T-helper 17 cell (primary cell): Measurements from ENCODE around the gene SUCLG1. TPM values are rescaled to one million over a fixed set of nuclear protein-coding genes. Genes with fewer than 3 reads are reported as not detected.
A peak's percentile ranks its signal among the peaks of the same experiment; 100 is the strongest.

ENCODE experiments used
- ATAC-seq: fragments of 150-1000 bp; cut with Tn5 transposase; 2 replicates; pipeline ENCODE4 v1.10.0; 2021; ENCODE audit warnings: mild to moderate bottlenecking, moderate library complexity
- DNase-seq, 3 donors: peaks; one replicate each; pipeline versions ENCODE4 v3.0.0 to v3.0.0-alpha.2; 2020 to 2021
- H3K9me3 ChIP-seq: one replicate; pipeline ENCODE4 v1.7.0; 2013; ENCODE audit warnings: low read length, mild to moderate bottlenecking; ENCODE audit not compliant: control insufficient read depth, poor library complexity, severe bottlenecking
- H3K27ac Mint-ChIP-seq: one replicate; pipeline ENCODE4 v1.8.0; 2022; ENCODE audit warnings: mild to moderate bottlenecking, moderate library complexity, mixed read lengths
- H3K27me3 Mint-ChIP-seq: one replicate; pipeline ENCODE4 v1.8.0; 2022; ENCODE audit warnings: mixed read lengths
- H3K36me3 Mint-ChIP-seq: one replicate; pipeline ENCODE4 v1.8.0; 2022; ENCODE audit warnings: low read depth, mixed read lengths
- H3K4me1 Mint-ChIP-seq: one replicate; pipeline ENCODE4 v1.8.0; 2022; ENCODE audit warnings: mild to moderate bottlenecking, mixed read lengths
- H3K4me3 Mint-ChIP-seq: one replicate; pipeline ENCODE4 v1.8.0; 2022; ENCODE audit warnings: mild to moderate bottlenecking, moderate library complexity, mixed read lengths
- total RNA-seq, 4 donors: library from RNA in 2 of 4; stranded (reverse) in 2 of 4; gene quantifications; one replicate each; pipeline ENCODE4 v1.2.3 and lab custom pipeline; 2022 to 2026

Gene SUCLG1
- 10 to 100 TPM; 45.8 to 51.1 TPM for total RNA-seq
- 38.5 to 67.1 reads per million in 2 donors for total RNA-seq (lab: John Stamatoyannopoulos, UW)

DNA sequence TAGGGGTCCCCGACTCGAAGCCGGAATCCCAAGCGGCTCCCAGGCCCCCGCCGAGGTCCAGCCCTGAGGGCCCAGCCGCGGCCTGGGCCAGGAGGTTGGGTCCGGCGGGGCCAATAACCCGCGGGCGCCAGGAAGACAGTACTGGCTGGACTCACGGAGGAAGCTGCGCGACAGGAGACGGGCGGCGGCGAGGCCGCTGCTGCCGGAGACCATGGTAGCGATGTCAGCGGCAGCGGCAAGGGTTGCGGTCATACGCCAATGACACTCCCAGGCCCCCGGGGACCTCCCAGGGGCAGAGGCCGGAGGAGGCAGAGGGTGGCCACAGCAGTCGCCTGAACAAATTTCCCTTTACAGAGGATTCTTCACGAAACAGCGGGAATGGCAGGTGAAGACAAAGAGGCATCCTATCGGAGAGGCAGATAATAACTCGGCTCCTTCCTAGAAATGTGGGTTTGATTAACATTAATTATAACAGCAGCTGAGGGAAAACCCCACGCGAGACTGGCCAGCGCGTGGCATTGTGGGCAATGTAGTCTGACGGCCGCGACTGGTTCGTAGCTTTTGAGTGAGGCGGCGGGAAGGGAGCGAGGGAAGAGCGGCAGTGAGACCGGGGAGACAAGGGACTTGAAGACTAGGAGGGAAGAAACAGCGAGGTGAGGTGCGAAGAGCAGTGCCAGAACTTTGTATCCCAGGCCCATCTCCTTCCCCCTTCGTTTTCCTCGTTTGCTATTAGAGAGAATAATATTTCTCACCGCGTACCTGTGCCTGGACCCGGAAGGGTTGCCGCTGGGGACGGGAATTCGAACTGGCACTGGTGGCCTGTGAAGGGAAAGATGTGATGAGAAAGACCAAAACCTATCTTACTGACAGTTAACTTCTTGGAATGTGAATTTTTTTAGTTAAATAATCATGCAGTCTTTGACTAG lies at the start of gene SUCLG1:
TSS of gene SUCLG1 (minus strand) at position 263 of the 926 bp plus-strand sequence. CDS start at position 252, 11 bp downstream.
- DNase-seq: peak; percentile 74 to 78 (median 75)
- ATAC-seq: peak; percentile 97
- Mint-ChIP-seq H3K27me3 (no peaks in the 10 kb centered on the region), H3K27ac (peak within 1 kb of the TSS; percentile 99), H3K4me3 (peak within 1 kb of the TSS; percentile 100), H3K4me1 (peaks cover 37% of the 10 kb centered on the region), H3K36me3 (peaks cover 10% of the 10 kb centered on the region)
- no peaks in the 10 kb centered on the region for H3K9me3 ChIP-seq

DNA sequence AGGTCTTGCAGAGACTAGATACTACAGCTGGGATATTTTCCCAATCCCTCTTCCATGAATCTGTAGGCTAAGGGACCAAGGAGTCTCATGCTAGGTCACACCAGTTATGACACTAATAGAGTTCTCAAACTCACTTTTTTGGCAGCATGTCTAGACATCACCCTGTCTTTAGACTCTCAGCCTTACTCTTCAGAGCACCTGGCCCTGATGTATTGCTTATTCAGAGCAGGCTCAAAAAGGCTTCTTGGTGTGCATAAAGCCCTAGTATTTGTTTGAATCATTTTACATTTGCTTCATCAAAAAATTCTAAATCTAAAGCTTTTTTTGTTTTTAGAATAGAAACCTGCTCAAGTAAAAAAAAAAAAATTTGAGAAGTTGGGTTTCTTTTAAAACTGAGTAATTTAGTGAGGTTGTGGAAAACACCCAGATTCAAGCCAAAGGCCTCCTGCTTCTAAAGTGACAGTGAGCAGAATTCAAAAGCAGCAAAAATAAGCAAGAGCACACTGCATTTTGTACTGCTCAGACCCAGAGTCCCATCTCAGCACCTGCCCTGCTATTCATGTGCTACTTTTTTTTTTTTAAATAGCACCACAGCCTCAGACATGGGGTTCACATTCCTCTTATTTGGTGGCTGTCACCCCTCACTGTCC lies 39.2 kb upstream of the SUCLG1 start:
- no peak overlapping the region for H3K4me3 Mint-ChIP-seq
- H3K4me1 Mint-ChIP-seq: peaks cover 9% of the 10 kb centered on the region
- H3K27me3 Mint-ChIP-seq: peaks cover 5% of the 10 kb centered on the region
- ATAC-seq (no peak), DNase-seq (no peak)
- H3K9me3 ChIP-seq: no peaks in the 10 kb centered on the region
- H3K36me3 Mint-ChIP-seq: no peaks in the 10 kb centered on the region
- peak overlapping the region; percentile 45 for H3K27ac Mint-ChIP-seq

- no peaks in the 10 kb centered on the region for H3K9me3 ChIP-seq
- ATAC-seq: no peak
- Mint-ChIP-seq H3K4me3 (no peak overlapping the region), H3K36me3 (no peaks in the 10 kb centered on the region), H3K27ac (no peak overlapping the region), H3K27me3 (peaks cover 5% of the 10 kb centered on the region), H3K4me1 (peaks cover 9% of the 10 kb centered on the region)
- no peak for DNase-seq
Observed at GRCh38 chr2:84497285-84497684, 38.2 kb upstream of the SUCLG1 start.

DNA sequence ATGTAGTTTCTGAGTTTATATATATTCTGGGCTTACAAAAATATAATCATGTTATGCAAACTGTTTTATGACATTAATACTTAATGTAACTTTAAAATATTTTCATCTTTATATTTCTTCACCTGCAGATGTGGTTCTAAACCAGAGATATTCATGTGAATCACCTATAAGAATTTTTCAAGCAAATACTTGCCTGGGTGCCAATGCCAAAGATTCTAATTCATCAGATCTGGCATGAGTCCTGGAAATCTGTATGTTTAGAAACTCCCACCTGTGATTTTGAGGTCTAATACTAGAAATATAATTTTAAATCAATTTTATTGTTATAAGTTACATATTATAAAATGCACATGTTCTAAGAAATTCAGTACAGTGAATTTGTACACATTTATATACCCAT lies 37.3 kb upstream of the SUCLG1 start:
- H3K4me1 Mint-ChIP-seq: peaks cover 9% of the 10 kb centered on the region
- ATAC-seq (no peak), DNase-seq (no peak)
- no peaks in the 10 kb centered on the region for H3K9me3 ChIP-seq
- no peak overlapping the region for H3K27ac Mint-ChIP-seq
- H3K4me3 Mint-ChIP-seq: no peak overlapping the region
- H3K27me3 Mint-ChIP-seq: peaks cover 5% of the 10 kb centered on the region
- H3K36me3 Mint-ChIP-seq: no peaks in the 10 kb centered on the region

- H3K9me3 ChIP-seq: no peaks in the 10 kb centered on the region
- DNase-seq (peak in 1 of 3 donors; percentile 9), ATAC-seq (peak; percentile 94)
- Mint-ChIP-seq H3K36me3 (no peaks in the 10 kb centered on the region), H3K4me3 (no peak overlapping the region), H3K4me1 (peaks cover 9% of the 10 kb centered on the region), H3K27ac (no peak overlapping the region), H3K27me3 (peaks cover 5% of the 10 kb centered on the region)
Observed at GRCh38 chr2:84495539-84496146, 36.6 kb upstream of the SUCLG1 start.

- peaks cover 5% of the 10 kb centered on the region for H3K27me3 Mint-ChIP-seq
- DNase-seq: no peak
- H3K36me3 Mint-ChIP-seq: no peaks in the 10 kb centered on the region
- H3K9me3 ChIP-seq: no peaks in the 10 kb centered on the region
- no peak for ATAC-seq
- peaks cover 16% of the 10 kb centered on the region for H3K4me1 Mint-ChIP-seq
- no peak overlapping the region for H3K4me3 Mint-ChIP-seq
- H3K27ac Mint-ChIP-seq: no peak overlapping the region
Observed at GRCh38 chr2:84494070-84494469, 35.0 kb upstream of the SUCLG1 start.

GRCh38 chr2:84493514-84493913 lies 34.4 kb upstream of the SUCLG1 start:
- Mint-ChIP-seq H3K27ac (no peak overlapping the region), H3K27me3 (peaks cover 5% of the 10 kb centered on the region), H3K4me1 (peaks cover 16% of the 10 kb centered on the region), H3K36me3 (no peaks in the 10 kb centered on the region), H3K4me3 (no peak overlapping the region)
- DNase-seq: no peak
- no peaks in the 10 kb centered on the region for H3K9me3 ChIP-seq
- no peak for ATAC-seq

- Mint-ChIP-seq H3K36me3 (no peaks in the 10 kb centered on the region), H3K27me3 (peaks cover 5% of the 10 kb centered on the region), H3K4me1 (peaks cover 12% of the 10 kb centered on the region), H3K27ac (no peak overlapping the region), H3K4me3 (no peak overlapping the region)
- no peak for DNase-seq
- ATAC-seq: no peak
- H3K9me3 ChIP-seq: no peaks in the 10 kb centered on the region
Observed at GRCh38 chr2:84492571-84492970, 33.5 kb upstream of the SUCLG1 start.

DNA sequence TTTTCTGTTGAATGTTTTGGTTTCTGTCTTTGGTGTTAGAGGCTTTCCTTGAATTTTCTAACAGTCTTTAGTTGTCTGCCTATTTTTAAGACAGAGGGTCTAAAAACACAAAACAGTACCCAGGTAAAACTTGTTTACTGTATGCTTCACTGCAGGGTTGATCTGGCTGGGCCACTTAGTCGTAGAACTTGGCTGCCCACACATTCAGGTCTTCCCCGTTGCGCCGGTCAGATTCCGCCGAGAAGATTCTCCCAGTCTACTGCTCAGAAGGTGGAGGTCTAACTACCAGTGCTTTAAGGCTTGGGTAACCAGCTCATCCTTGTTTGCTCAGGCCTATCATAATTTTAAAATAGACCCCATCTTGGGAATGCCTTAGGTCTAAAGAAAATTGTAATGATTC lies 32.7 kb upstream of the SUCLG1 start:
- Mint-ChIP-seq H3K4me3 (no peak overlapping the region), H3K36me3 (no peaks in the 10 kb centered on the region), H3K27ac (no peak overlapping the region), H3K4me1 (peaks cover 12% of the 10 kb centered on the region), H3K27me3 (peaks cover 5% of the 10 kb centered on the region)
- ATAC-seq (no peak), DNase-seq (no peak)
- H3K9me3 ChIP-seq: no peaks in the 10 kb centered on the region

DNA sequence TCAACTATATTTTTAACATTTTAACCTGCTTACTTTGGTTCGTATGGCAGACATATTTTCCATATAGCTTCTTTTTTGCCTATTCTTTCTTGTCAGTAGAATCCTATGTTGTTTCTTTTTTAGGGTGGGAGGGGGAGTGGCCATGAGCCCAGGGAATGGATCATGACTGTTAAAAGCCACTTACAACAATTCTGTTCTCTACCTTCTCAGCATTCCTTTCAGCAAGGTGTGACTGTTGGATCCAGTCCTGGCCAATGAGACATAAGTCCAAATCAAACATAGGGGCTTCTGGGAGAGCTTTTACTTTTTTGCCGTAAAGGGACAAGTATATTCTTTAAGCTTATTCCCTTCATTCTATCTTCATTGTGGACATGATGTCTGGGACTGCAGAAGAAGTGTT lies 32.2 kb upstream of the SUCLG1 start:
- ATAC-seq (no peak), DNase-seq (no peak)
- no peak overlapping the region for H3K27ac Mint-ChIP-seq
- H3K9me3 ChIP-seq: no peaks in the 10 kb centered on the region
- peaks cover 5% of the 10 kb centered on the region for H3K27me3 Mint-ChIP-seq
- H3K4me1 Mint-ChIP-seq: peaks cover 12% of the 10 kb centered on the region
- no peak overlapping the region for H3K4me3 Mint-ChIP-seq
- peaks cover 1% of the 10 kb centered on the region for H3K36me3 Mint-ChIP-seq

GRCh38 chr2:84487298-84487996 lies 28.4 kb upstream of the SUCLG1 start:
- H3K36me3 Mint-ChIP-seq: peaks cover 8% of the 10 kb centered on the region
- DNase-seq (no peak), ATAC-seq (no peak)
- H3K27me3 Mint-ChIP-seq: no peaks in the 10 kb centered on the region
- H3K9me3 ChIP-seq: no peaks in the 10 kb centered on the region
- H3K27ac Mint-ChIP-seq: no peak overlapping the region
- H3K4me1 Mint-ChIP-seq: peaks cover 8% of the 10 kb centered on the region
- H3K4me3 Mint-ChIP-seq: no peak overlapping the region

- no peak overlapping the region for H3K4me3 Mint-ChIP-seq
- H3K27me3 Mint-ChIP-seq: no peaks in the 10 kb centered on the region
- DNase-seq: no peak
- H3K36me3 Mint-ChIP-seq: peaks cover 8% of the 10 kb centered on the region
- no peak for ATAC-seq
- H3K27ac Mint-ChIP-seq: no peak overlapping the region
- H3K9me3 ChIP-seq: no peaks in the 10 kb centered on the region
- H3K4me1 Mint-ChIP-seq: peaks cover 13% of the 10 kb centered on the region
Observed at GRCh38 chr2:84486441-84487115, 27.5 kb upstream of the SUCLG1 start.
